Measurements from ENCODE around the gene NUP210.

The NUP210 gene

GRCh38 chr3:13338231-13338630 lies 81.9 kb downstream of the NUP210 start:
- H3K4me3 Mint-ChIP-seq: no peak overlapping the region
- H3K27me3 Mint-ChIP-seq (ENCODE audit: low read depth): peaks cover 6% of the 10 kb centered on the region
- no peak overlapping the region for H3K27ac Mint-ChIP-seq
- H3K36me3 Mint-ChIP-seq (ENCODE audit: low read depth): peaks cover 12% of the 10 kb centered on the region
- TF ChIP-seq CTCF (IDR thresholded peaks at IDR 0.05; ENCODE audit: unreplicated experiment in 3 of 3): no peak
- H3K9me3 Mint-ChIP-seq: no peaks in the 10 kb centered on the region
- H3K4me1 Mint-ChIP-seq: peaks cover 6% of the 10 kb centered on the region

GRCh38 chr3:13336592-13336991 lies 83.5 kb downstream of the NUP210 start:
- H3K27me3 Mint-ChIP-seq (ENCODE audit: low read depth): peaks cover 14% of the 10 kb centered on the region
- H3K9me3 Mint-ChIP-seq: no peaks in the 10 kb centered on the region
- peaks cover 2% of the 10 kb centered on the region for H3K36me3 Mint-ChIP-seq (ENCODE audit: low read depth)
- H3K4me1 Mint-ChIP-seq: peaks cover 15% of the 10 kb centered on the region
- TF ChIP-seq CTCF (IDR thresholded peaks at IDR 0.05; ENCODE audit: unreplicated experiment in 3 of 3): no peak
- no peak overlapping the region for H3K27ac Mint-ChIP-seq
- H3K4me3 Mint-ChIP-seq: no peak overlapping the region

- no peak overlapping the region for H3K4me3 Mint-ChIP-seq
- no peaks in the 10 kb centered on the region for H3K36me3 Mint-ChIP-seq (ENCODE audit: low read depth)
- H3K27ac Mint-ChIP-seq: peak overlapping the region in 1 of 3 experiments; percentile 65
- H3K9me3 Mint-ChIP-seq: no peaks in the 10 kb centered on the region
- peaks cover 10% of the 10 kb centered on the region for H3K4me1 Mint-ChIP-seq
- peaks cover 11% of the 10 kb centered on the region for H3K27me3 Mint-ChIP-seq (ENCODE audit: low read depth)
- TF ChIP-seq CTCF (IDR thresholded peaks at IDR 0.05; ENCODE audit: unreplicated experiment in 3 of 3): no peak
These were observed 84.6 kb downstream of the NUP210 start for GRCh38 chr3:13335503-13335902.

- Mint-ChIP-seq H3K9me3 (no peaks in the 10 kb centered on the region), H3K4me3 (no peak overlapping the region), H3K27me3 (ENCODE audit: low read depth) (peaks cover 11% of the 10 kb centered on the region), H3K27ac (peak overlapping the region in 1 of 3 experiments; percentile 65), H3K4me1 (peaks cover 10% of the 10 kb centered on the region), H3K36me3 (ENCODE audit: low read depth) (no peaks in the 10 kb centered on the region)
- TF ChIP-seq CTCF (IDR thresholded peaks at IDR 0.05; ENCODE audit: unreplicated experiment in 3 of 3): no peak
These were observed 85.1 kb downstream of the NUP210 start for GRCh38 chr3:13335059-13335458.

- peaks cover 10% of the 10 kb centered on the region for H3K4me1 Mint-ChIP-seq
- H3K9me3 Mint-ChIP-seq: no peaks in the 10 kb centered on the region
- H3K4me3 Mint-ChIP-seq: no peak overlapping the region
- H3K27me3 Mint-ChIP-seq (ENCODE audit: low read depth): peaks cover 11% of the 10 kb centered on the region
- no peak for TF ChIP-seq CTCF (IDR thresholded peaks at IDR 0.05; ENCODE audit: unreplicated experiment in 3 of 3)
- no peak overlapping the region for H3K27ac Mint-ChIP-seq
- H3K36me3 Mint-ChIP-seq (ENCODE audit: low read depth): no peaks in the 10 kb centered on the region
These were observed 86.8 kb downstream of the NUP210 start for GRCh38 chr3:13333236-13333897.

- peaks cover 10% of the 10 kb centered on the region for H3K4me1 Mint-ChIP-seq
- H3K27ac Mint-ChIP-seq: no peak overlapping the region
- H3K27me3 Mint-ChIP-seq (ENCODE audit: low read depth): peaks cover 11% of the 10 kb centered on the region
- no peak for TF ChIP-seq CTCF (IDR thresholded peaks at IDR 0.05; ENCODE audit: unreplicated experiment in 3 of 3)
- H3K36me3 Mint-ChIP-seq (ENCODE audit: low read depth): no peaks in the 10 kb centered on the region
- no peak overlapping the region for H3K4me3 Mint-ChIP-seq
- H3K9me3 Mint-ChIP-seq: no peaks in the 10 kb centered on the region
These were observed 87.4 kb downstream of the NUP210 start for GRCh38 chr3:13332740-13333139.
